OCI-LY1 (cell line): ENCODE measurements around the gene SPOCK1.

ENCODE experiments used
- EZH2 ChIP-seq: fragments of 200-600 bp; sonication (generic), shearing (Covaris generic); IDR thresholded peaks from 2 replicates; pipeline ENCODE4 v1.8.0; 2017; ENCODE audit warnings: borderline replicate concordance, mixed run types, mild to moderate bottlenecking, antibody characterized with exemption, low read length, moderate library complexity, mixed read lengths
- TF ChIP-seq, protein P1 (sequence below): fragments of 200-600 bp; sonication (generic), shearing (Covaris generic); IDR thresholded peaks from 2 replicates; pipeline ENCODE4 v1.5.1; 2017; ENCODE audit warnings: mild to moderate bottlenecking, antibody characterized with exemption, low read length, moderate library complexity, mixed read lengths

DNA sequence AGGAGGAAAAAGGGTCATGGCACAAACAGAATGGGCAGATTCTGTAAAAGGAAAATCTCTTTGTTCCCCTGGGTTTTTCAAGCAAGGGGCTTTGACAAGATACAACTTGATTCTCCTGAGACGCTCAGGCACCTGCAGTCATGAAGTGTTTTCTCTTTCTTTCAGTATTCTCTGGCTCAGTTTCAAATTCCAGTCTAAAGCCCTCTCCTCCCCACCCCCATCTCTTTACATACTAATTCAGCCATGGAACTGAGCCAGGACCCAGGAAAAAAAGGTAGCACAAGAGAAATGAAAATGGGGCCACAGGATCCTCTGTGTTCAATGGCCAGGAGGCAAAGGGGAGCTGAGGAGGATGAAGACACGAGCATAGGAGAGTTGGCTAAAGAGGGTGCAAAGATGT, 408.4 kb downstream of the SPOCK1 start:
- TF ChIP-seq, protein P1, sequence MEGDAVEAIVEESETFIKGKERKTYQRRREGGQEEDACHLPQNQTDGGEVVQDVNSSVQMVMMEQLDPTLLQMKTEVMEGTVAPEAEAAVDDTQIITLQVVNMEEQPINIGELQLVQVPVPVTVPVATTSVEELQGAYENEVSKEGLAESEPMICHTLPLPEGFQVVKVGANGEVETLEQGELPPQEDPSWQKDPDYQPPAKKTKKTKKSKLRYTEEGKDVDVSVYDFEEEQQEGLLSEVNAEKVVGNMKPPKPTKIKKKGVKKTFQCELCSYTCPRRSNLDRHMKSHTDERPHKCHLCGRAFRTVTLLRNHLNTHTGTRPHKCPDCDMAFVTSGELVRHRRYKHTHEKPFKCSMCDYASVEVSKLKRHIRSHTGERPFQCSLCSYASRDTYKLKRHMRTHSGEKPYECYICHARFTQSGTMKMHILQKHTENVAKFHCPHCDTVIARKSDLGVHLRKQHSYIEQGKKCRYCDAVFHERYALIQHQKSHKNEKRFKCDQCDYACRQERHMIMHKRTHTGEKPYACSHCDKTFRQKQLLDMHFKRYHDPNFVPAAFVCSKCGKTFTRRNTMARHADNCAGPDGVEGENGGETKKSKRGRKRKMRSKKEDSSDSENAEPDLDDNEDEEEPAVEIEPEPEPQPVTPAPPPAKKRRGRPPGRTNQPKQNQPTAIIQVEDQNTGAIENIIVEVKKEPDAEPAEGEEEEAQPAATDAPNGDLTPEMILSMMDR, result no peak
- TF ChIP-seq EZH2, result no peak
